Activated naive CD8-positive, alpha-beta T cell treated with anti-CD3 and anti-CD28 coated beads for 36 hours (primary cell): Measurements from ENCODE around the gene USP14. TPM values are rescaled to one million over a fixed set of nuclear protein-coding genes. Genes with fewer than 3 reads are reported as not detected.

Source experiments
- DNase-seq: peaks from one replicate; pipeline ENCODE4 v3.0.0; 2021
- H3K27ac Mint-ChIP-seq: one replicate; pipeline ENCODE4 v1.8.0; 2022; ENCODE audit warnings: mild to moderate bottlenecking, moderate library complexity, mixed read lengths
- H3K27me3 Mint-ChIP-seq: one replicate; pipeline ENCODE4 v1.8.0; 2022; ENCODE audit warnings: mild to moderate bottlenecking, mixed read lengths
- H3K36me3 Mint-ChIP-seq: one replicate; pipeline ENCODE4 v1.8.0; 2021; ENCODE audit warnings: mild to moderate bottlenecking, mixed read lengths
- H3K4me1 Mint-ChIP-seq: one replicate; pipeline ENCODE4 v1.8.0; 2021; ENCODE audit warnings: mixed read lengths
- H3K4me3 Mint-ChIP-seq: one replicate; pipeline ENCODE4 v1.8.0; 2022; ENCODE audit warnings: mild to moderate bottlenecking, moderate library complexity, mixed read lengths
- H3K9me3 Mint-ChIP-seq: one replicate; pipeline ENCODE4 v1.8.0; 2022; ENCODE audit warnings: mixed read lengths
- total RNA-seq, 2 experiments: library from RNA; stranded (reverse); gene quantifications; one replicate each; pipeline ENCODE4 v1.2.3, GENCODE V29; 2021

Gene USP14
- total RNA-seq, 2 experiments from 2014 or later = 116 to 121 TPM

DNA sequence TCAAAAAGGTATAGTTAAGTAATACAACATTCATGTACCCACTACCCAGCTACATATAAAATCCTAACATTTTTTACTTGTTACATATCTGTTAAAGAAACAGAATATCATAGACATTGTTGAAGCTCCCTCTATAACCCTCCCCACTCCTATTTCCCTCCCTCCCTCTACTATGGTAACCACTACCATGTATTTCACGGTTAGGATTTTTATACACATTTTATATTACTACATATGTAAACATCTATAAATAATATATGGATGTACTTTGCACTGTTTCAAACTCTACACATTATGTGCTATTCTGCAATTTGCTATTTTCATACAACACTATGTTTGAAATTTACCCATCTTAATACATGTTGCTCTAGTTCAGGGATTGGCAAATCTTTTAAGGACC is 73.2 kb downstream of the USP14 start:
- H3K4me1 Mint-ChIP-seq = peaks cover 2% of the 10 kb centered on the region
- H3K4me3 Mint-ChIP-seq = no peak overlapping the region
- H3K27me3 Mint-ChIP-seq = no peaks in the 10 kb centered on the region
- no peaks in the 10 kb centered on the region for H3K9me3 Mint-ChIP-seq
- peaks cover 20% of the 10 kb centered on the region for H3K36me3 Mint-ChIP-seq
- H3K27ac Mint-ChIP-seq = no peak overlapping the region
- no peak for DNase-seq

DNA sequence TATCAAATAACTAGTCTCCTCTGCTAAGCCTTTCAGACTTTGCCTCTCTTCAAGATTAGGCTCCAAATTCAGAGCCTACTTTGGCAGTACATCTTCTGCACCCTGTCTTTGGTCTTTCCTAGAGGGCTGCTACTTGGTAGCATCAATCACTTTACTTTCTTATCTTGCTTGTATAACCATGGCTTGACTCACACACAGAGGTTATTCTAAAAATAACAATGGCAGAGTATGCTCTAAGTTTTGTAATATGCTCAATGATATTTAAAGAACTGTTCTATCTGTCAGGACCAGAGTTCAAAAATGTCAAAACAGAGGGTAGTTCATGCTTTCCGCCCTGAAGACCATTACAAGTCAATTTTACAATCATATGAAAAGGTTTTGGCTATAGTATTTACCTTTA is 81.8 kb downstream of the USP14 start:
- no peak overlapping the region for H3K4me3 Mint-ChIP-seq
- H3K4me1 Mint-ChIP-seq = peaks cover 2% of the 10 kb centered on the region
- no peaks in the 10 kb centered on the region for H3K27me3 Mint-ChIP-seq
- no peak for DNase-seq
- H3K27ac Mint-ChIP-seq = no peak overlapping the region
- peaks cover 29% of the 10 kb centered on the region for H3K36me3 Mint-ChIP-seq
- H3K9me3 Mint-ChIP-seq = no peaks in the 10 kb centered on the region

DNA sequence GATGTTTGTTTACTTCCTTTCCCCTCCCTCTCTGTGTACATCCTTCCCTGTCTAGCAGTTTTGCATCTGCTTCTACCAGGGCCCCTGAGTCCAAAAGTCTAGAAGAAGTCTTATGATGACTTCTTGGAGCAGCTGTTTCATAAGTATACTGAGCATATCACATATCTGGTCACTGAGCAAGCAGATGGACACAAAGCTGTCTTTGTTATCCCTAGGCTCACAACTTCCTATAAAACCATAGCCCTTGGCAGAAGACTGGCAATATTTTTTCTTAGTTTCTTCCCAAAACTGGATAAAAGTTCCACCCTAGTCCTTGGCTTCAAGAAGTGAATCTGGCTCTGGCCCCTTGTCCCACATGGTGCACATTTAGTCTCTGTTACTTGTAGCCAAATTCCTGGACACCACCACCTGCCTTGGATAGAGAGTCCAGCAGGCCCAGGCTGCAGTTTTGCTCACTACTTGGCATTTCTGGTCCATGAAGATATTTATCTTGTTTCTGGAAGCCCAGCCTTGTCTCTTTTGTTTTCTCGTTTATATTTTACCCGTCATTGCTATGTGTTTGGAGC is 87.0 kb downstream of the USP14 start:
- H3K4me3 Mint-ChIP-seq = no peak overlapping the region
- H3K27ac Mint-ChIP-seq = no peak overlapping the region

DNA sequence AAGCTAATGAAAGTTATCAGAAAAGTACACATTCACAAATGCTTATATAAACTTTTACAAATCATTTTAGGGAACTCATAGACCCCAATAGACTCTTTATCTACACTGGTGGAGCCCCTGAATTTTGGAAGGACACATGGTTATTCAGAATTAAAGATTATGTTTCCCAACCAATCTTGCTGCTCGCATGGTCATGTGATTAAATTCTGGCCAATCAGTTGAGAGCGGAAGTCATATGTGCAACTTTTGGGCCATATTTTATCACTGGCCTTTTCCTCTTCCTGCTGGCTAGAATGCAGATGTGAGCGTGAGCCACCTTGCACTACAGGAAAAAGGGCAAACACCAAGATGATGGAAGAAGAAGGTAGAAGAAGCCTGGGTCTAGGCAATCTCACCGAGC is 89.7 kb downstream of the USP14 start:
- H3K4me3 Mint-ChIP-seq = no peak overlapping the region
- peaks cover 43% of the 10 kb centered on the region for H3K36me3 Mint-ChIP-seq
- no peaks in the 10 kb centered on the region for H3K27me3 Mint-ChIP-seq
- H3K9me3 Mint-ChIP-seq = no peaks in the 10 kb centered on the region
- peaks cover 1% of the 10 kb centered on the region for H3K4me1 Mint-ChIP-seq
- no peak overlapping the region for H3K27ac Mint-ChIP-seq
- DNase-seq = no peak

More for the DNA sequence above, 87.0 kb downstream of the USP14 start:
- Mint-ChIP-seq H3K27me3 (no peaks in the 10 kb centered on the region), H3K9me3 (no peaks in the 10 kb centered on the region), H3K4me1 (peaks cover 1% of the 10 kb centered on the region), H3K36me3 (peaks cover 42% of the 10 kb centered on the region)
- no peak for DNase-seq

DNA sequence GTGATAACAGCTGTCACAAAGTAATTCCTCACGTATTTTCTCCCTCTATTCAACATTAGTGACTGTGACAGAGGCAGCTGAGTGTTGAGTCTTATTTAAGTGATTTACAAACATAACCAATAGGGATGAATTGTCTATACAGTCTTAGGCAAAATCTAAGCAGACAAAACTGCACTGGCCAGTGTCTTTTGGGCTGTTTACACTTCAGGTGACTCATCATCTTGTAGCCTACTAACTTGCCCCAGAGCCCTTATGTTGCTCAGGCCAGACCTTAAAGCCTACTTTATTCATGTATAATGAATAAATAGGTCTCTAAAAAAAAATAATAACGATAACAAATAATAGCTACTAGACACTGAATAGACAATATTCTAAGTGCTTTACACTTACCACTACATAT is 92.3 kb downstream of the USP14 start:
- Mint-ChIP-seq H3K36me3 (peaks cover 29% of the 10 kb centered on the region), H3K4me3 (no peak overlapping the region), H3K9me3 (no peaks in the 10 kb centered on the region), H3K27me3 (no peaks in the 10 kb centered on the region), H3K4me1 (peaks cover 3% of the 10 kb centered on the region), H3K27ac (no peak overlapping the region)
- no peak for DNase-seq

DNA sequence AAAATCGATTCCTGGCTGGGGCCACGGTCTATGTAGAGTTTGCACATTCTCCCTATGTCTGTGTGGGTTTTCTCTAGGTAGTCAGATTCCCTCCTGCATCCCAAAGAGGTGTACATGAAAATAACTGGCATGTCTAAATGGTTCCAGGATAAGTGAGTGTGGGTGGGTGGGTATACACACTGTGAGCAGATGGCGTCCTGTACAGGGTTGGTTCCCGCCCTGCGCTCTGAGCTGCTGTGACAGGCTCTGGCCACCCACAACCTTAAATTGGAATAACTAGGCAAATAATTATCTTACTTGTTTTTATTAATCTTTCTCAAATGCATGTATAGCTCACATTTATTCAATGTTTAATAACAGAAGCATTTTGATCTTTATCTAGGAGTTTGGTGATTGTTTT is 93.2 kb downstream of the USP14 start:
- H3K4me3 Mint-ChIP-seq = no peak overlapping the region
- peaks cover 3% of the 10 kb centered on the region for H3K4me1 Mint-ChIP-seq
- H3K36me3 Mint-ChIP-seq = peaks cover 26% of the 10 kb centered on the region
- H3K27ac Mint-ChIP-seq = no peak overlapping the region
- no peaks in the 10 kb centered on the region for H3K9me3 Mint-ChIP-seq
- no peak for DNase-seq
- H3K27me3 Mint-ChIP-seq = no peaks in the 10 kb centered on the region

DNA sequence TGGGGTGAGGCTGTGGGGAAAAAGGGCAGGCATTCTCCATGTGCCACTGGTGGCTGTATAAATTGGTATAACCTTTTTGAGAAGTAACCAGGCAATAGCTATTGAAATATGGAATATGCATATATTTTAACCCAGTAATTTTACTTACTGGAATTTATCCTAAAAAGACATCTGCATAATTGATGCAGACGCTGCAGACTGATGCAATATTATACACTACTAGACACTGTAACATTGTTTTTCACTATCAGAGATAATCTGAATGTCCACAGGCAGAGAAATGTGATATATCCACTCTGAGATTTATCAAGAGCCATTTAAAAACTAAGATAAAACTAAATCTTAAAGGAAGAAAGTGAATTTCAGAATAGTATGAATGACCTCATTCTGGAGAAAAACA is 94.8 kb downstream of the USP14 start:
- Mint-ChIP-seq H3K36me3 (peaks cover 30% of the 10 kb centered on the region), H3K27ac (no peak overlapping the region), H3K27me3 (no peaks in the 10 kb centered on the region), H3K4me1 (peaks cover 3% of the 10 kb centered on the region), H3K4me3 (no peak overlapping the region), H3K9me3 (no peaks in the 10 kb centered on the region)
- no peak for DNase-seq

DNA sequence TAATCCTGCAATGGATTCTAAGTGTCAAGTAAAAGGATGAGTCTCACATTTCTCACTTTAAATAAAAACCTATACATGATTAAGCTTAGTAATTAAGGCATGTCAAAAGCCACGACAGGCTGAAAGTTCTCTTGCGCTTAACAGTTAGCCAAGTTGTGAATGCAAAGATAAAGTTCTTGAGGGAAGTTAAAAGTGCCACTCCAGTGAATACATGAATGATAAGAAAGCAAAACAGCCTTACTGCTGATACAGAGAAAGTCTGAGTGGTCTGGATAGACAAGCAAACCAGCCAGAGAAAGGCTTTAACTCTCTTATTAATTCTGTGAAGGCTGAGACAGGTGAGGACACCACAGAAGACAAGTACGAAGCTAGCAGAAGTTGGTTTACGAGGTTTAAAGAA is 96.8 kb downstream of the USP14 start:
- peaks cover 28% of the 10 kb centered on the region for H3K36me3 Mint-ChIP-seq
- no peak overlapping the region for H3K27ac Mint-ChIP-seq
- peaks cover 3% of the 10 kb centered on the region for H3K4me1 Mint-ChIP-seq
- DNase-seq = no peak
- H3K27me3 Mint-ChIP-seq = no peaks in the 10 kb centered on the region
- H3K4me3 Mint-ChIP-seq = no peak overlapping the region
- H3K9me3 Mint-ChIP-seq = no peaks in the 10 kb centered on the region

DNA sequence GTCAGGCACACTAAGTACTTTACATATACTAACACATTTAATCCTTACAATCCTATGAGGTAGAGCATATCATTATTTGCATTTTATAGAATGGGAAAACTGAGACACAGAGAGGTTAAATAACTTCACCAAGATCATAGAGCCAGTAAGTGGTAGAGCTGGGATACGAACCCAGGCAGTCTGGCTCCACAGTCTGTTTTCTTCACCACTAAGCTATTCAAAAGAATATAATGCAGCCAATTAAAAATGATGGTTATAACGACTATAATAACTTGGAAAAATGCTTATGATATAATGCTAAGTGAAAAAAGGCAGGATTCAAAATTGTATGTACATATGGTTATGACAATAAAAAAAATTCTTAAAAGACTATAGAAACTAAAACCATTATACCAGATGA is 102.2 kb downstream of the USP14 start:
- DNase-seq = no peak
- no peak overlapping the region for H3K27ac Mint-ChIP-seq
- H3K27me3 Mint-ChIP-seq = no peaks in the 10 kb centered on the region
- H3K4me3 Mint-ChIP-seq = no peak overlapping the region
- peaks cover 25% of the 10 kb centered on the region for H3K36me3 Mint-ChIP-seq
- H3K9me3 Mint-ChIP-seq = no peaks in the 10 kb centered on the region
- peaks cover 10% of the 10 kb centered on the region for H3K4me1 Mint-ChIP-seq

DNA sequence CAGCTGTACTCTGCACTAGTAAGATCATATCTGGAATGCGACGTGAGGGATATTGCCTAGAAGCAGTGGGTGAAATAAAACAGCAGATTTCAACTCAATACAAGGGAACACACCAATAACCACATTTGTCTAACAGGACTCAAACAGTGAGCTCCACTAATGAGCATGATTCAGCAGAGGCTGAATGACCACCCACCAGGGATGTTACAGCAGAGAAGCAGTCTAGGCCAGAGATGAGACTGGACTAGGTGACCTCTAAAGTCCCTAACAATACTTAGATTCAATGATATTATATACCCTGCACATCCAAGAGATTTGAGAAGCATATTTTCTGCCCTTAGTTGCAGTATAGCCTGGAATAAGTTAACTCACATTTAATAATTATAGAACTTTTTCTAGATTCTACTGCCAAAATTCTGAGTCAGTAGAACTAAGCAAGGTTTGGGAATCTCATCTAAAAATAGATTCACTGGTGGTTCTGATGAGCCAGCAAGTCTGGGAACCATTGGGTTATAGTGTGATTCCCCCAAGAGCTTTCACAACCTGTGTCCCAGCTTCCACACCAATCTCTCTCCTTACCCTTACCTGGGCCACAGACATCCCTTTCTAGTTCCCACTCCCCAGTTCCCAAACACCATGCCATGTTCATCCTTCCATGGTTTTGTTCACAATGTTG is 103.2 kb downstream of the USP14 start:
- no peaks in the 10 kb centered on the region for H3K27me3 Mint-ChIP-seq
- H3K4me1 Mint-ChIP-seq = peaks cover 18% of the 10 kb centered on the region
- no peak overlapping the region for H3K27ac Mint-ChIP-seq
- peaks cover 26% of the 10 kb centered on the region for H3K36me3 Mint-ChIP-seq
- H3K9me3 Mint-ChIP-seq = no peaks in the 10 kb centered on the region
- no peak overlapping the region for H3K4me3 Mint-ChIP-seq
- DNase-seq = no peak

Other genes starting within 250 kb of the USP14 start
- not detected for gene TUBB8B, start 108.9 kb upstream of the USP14 start, total RNA-seq
- gene THOC1, start 109.5 kb downstream of the USP14 start, total RNA-seq = 10 to 100 TPM; 56.4 to 62.2 TPM